ENCODE data around the gene AKAP7.

- TF ChIP-seq POLR2A (IDR thresholded peaks at IDR 0.05) (no peak), POLR2AphosphoS5 (IDR thresholded peaks at IDR 0.05) (no peak)
- TF ChIP-seq, protein P1, sequence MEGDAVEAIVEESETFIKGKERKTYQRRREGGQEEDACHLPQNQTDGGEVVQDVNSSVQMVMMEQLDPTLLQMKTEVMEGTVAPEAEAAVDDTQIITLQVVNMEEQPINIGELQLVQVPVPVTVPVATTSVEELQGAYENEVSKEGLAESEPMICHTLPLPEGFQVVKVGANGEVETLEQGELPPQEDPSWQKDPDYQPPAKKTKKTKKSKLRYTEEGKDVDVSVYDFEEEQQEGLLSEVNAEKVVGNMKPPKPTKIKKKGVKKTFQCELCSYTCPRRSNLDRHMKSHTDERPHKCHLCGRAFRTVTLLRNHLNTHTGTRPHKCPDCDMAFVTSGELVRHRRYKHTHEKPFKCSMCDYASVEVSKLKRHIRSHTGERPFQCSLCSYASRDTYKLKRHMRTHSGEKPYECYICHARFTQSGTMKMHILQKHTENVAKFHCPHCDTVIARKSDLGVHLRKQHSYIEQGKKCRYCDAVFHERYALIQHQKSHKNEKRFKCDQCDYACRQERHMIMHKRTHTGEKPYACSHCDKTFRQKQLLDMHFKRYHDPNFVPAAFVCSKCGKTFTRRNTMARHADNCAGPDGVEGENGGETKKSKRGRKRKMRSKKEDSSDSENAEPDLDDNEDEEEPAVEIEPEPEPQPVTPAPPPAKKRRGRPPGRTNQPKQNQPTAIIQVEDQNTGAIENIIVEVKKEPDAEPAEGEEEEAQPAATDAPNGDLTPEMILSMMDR (IDR thresholded peaks at IDR 0.05), result no peak
These were observed 76.8 kb downstream of the AKAP7 start for GRCh38 chr6:131212024-131212423.

Data from suprapubic skin (tissue), 4 donors.